Activated CD8-positive, alpha-beta T cell treated with anti-CD3 and anti-CD28 coated beads for 36 hours (primary cell): ENCODE measurements around the gene TEX51. TPM values are rescaled to one million over a fixed set of nuclear protein-coding genes. Genes with fewer than 3 reads are reported as not detected.

Experiments used
- ATAC-seq: fragments of 200-7000 bp; cut with Tn5 transposase; one replicate; pipeline ENCODE4 v1.10.0; 2021; ENCODE audit warnings: mild to moderate bottlenecking, moderate library complexity
- CTCF ChIA-PET: fragments of 350-600 bp; sonication (Branson Sonifier 250); formaldehyde crosslinking; loops from one replicate; lab custom pipeline; 2021; ENCODE audit warnings: antibody characterized with exemption; lab: Charles Lee
- POLR2A ChIA-PET: fragments of 350-600 bp; sonication (Branson Sonifier 250); formaldehyde crosslinking; loops from one replicate; lab custom pipeline; 2021; ENCODE audit warnings: antibody characterized with exemption; lab: Charles Lee
- DNase-seq: peaks from one replicate; pipeline ENCODE4 v3.0.0-alpha.2; 2020
- H3K27ac Mint-ChIP-seq: one replicate; pipeline ENCODE4 v1.8.0; 2021; ENCODE audit warnings: mild to moderate bottlenecking, mixed read lengths
- H3K27me3 Mint-ChIP-seq: one replicate; pipeline ENCODE4 v1.8.0; 2021; ENCODE audit warnings: mixed read lengths
- H3K36me3 Mint-ChIP-seq: one replicate; pipeline ENCODE4 v1.8.0; 2021; ENCODE audit warnings: low read depth, mixed read lengths
- H3K4me1 Mint-ChIP-seq: one replicate; pipeline ENCODE4 v1.8.0; 2021; ENCODE audit warnings: low read depth, mixed read lengths
- H3K4me3 Mint-ChIP-seq: one replicate; pipeline ENCODE4 v1.8.0; 2021; ENCODE audit warnings: mild to moderate bottlenecking, moderate library complexity, mixed read lengths
- H3K9me3 Mint-ChIP-seq: one replicate; pipeline ENCODE4 v1.8.0; 2021; ENCODE audit warnings: mixed read lengths
- CTCF ChIP-seq: fragments of 200-600 bp; IDR thresholded peaks from one replicate; pipeline ENCODE4 v1.8.0; 2022; ENCODE audit warnings: antibody characterized with exemption, mild to moderate bottlenecking
- intact Hi-C: fragments of 100-400 bp; cut with micrococcal nuclease; formaldehyde crosslinking; loops from one replicate; pipeline ENCODE4 v1.10.0; 2022
- total RNA-seq, 2 experiments: library from RNA; stranded (reverse); gene quantifications; one replicate each; pipeline ENCODE4 v1.2.3, GENCODE V29; 2021

TEX51 gene
- total RNA-seq, 2 experiments from 2014 or later: not detected

- no peak for DNase-seq
- no peaks in the 10 kb centered on the region for H3K36me3 Mint-ChIP-seq
- TF ChIP-seq CTCF: no peak
- intact Hi-C loops: no loop called here
- ChIA-PET CTCF (no interaction called here), POLR2A (no interaction called here)
- no peaks in the 10 kb centered on the region for H3K4me1 Mint-ChIP-seq
- no peak for ATAC-seq
- no peak overlapping the region for H3K27ac Mint-ChIP-seq
- H3K4me3 Mint-ChIP-seq: no peak overlapping the region
- H3K27me3 Mint-ChIP-seq: peaks cover 3% of the 10 kb centered on the region
- H3K9me3 Mint-ChIP-seq: no peaks in the 10 kb centered on the region
These were observed 5.5 kb upstream of the TEX51 start for GRCh38 chr2:126893153-126893552.

GRCh38 chr2:126893606-126894005 is 5.1 kb upstream of the TEX51 start:
- CTCF ChIA-PET: no interaction called here
- intact Hi-C loops: no loop called here

GRCh38 chr2:126894082-126894481 is 4.6 kb upstream of the TEX51 start:
- ChIA-PET CTCF (no interaction called here), POLR2A (no interaction called here)
- Mint-ChIP-seq H3K4me3 (no peak overlapping the region), H3K9me3 (no peaks in the 10 kb centered on the region), H3K4me1 (no peaks in the 10 kb centered on the region), H3K36me3 (no peaks in the 10 kb centered on the region), H3K27ac (no peak overlapping the region), H3K27me3 (no peaks in the 10 kb centered on the region)
- DNase-seq (no peak), ATAC-seq (no peak)
- intact Hi-C loops: no loop called here
- no peak for TF ChIP-seq CTCF

More at GRCh38 chr2:126893606-126894005, 5.1 kb upstream of the TEX51 start:
- DNase-seq: no peak
- POLR2A ChIA-PET: no interaction called here
- H3K4me3 Mint-ChIP-seq: no peak overlapping the region
- no peak for ATAC-seq
- peaks cover 2% of the 10 kb centered on the region for H3K27me3 Mint-ChIP-seq
- H3K4me1 Mint-ChIP-seq: no peaks in the 10 kb centered on the region
- TF ChIP-seq CTCF: no peak
- no peaks in the 10 kb centered on the region for H3K9me3 Mint-ChIP-seq
- H3K27ac Mint-ChIP-seq: no peak overlapping the region
- no peaks in the 10 kb centered on the region for H3K36me3 Mint-ChIP-seq

GRCh38 chr2:126894585-126895182 is 4.0 kb upstream of the TEX51 start:
- no peaks in the 10 kb centered on the region for H3K27me3 Mint-ChIP-seq
- H3K36me3 Mint-ChIP-seq: no peaks in the 10 kb centered on the region
- POLR2A ChIA-PET: no interaction called here
- CTCF ChIA-PET: interaction anchor here (1.3 kb wide), 1 partner anchor 8 kb away, joined by 3 read pairs; no protein-coding TSS in a partner anchor
- no peak overlapping the region for H3K4me3 Mint-ChIP-seq
- TF ChIP-seq CTCF: no peak
- ATAC-seq (no peak), DNase-seq (no peak)
- intact Hi-C loops: no loop called here
- no peaks in the 10 kb centered on the region for H3K4me1 Mint-ChIP-seq
- no peak overlapping the region for H3K27ac Mint-ChIP-seq
- no peaks in the 10 kb centered on the region for H3K9me3 Mint-ChIP-seq

- Mint-ChIP-seq H3K27ac (no peak overlapping the region), H3K27me3 (no peaks in the 10 kb centered on the region), H3K36me3 (no peaks in the 10 kb centered on the region), H3K4me1 (no peaks in the 10 kb centered on the region), H3K4me3 (no peak overlapping the region), H3K9me3 (no peaks in the 10 kb centered on the region)
- no peak for TF ChIP-seq CTCF
- CTCF ChIA-PET: interaction anchor here (1.3 kb wide), 1 partner anchor 9 kb away, joined by 3 read pairs; no protein-coding TSS in a partner anchor
- intact Hi-C loops: no loop called here
- no peak for ATAC-seq
- no peak for DNase-seq
- POLR2A ChIA-PET: no interaction called here
These were observed 3.4 kb upstream of the TEX51 start for GRCh38 chr2:126895336-126895735.
